ENCODE measurements around the gene AFF3.

AFF3 gene

DNA sequence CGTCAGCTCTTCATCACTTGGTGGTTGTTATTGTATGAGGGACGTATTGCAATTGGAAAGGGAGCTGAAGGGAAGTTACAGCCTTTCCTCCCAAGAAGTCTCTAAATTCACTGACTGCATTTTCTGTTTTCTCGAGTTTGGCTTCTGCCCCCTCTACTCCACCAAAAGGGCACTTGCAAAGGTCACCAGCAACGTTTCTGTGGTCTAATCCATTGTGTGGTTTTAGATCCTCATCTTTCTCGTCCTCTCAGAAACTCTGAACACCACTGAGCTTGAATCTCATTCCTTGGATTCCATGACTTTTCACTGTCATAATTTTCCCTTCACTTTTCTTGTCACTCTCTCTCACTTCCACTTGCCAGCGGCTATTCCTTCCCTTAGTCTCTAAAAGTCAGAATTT, 308.0 kb downstream of the AFF3 start:
- intact Hi-C loops (cut with DNase I), result no loop called here
- no peak for DNase-seq

DNA sequence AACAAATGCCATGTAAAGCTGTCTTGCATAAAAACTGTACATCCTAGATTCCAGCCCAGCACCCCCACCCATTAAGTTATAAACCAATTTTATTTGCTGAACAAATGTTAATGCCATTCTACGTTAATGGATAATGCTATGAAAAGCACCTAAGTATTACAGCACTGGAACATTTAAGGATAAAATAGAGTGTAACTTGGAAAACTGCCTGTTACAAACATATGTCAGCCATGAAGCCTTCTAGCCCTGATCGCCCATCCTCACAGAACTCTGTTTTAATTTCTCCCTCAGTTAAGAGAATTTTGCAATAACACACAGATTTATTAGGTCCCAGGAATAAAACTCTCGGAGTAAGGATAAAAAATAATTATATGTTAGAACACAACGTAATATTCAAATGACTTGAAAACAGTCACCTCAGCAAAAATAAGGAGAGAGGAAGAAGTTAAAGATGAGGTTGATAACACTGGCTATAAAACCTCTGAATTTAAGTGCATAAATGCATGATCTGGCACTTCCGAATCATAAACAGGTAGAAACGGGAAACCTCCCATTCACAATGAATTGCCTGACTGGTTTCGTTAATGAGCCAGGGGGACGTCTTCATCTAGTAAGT, 308.7 kb downstream of the AFF3 start:
- DNase-seq, result no peak
- intact Hi-C loops (cut with DNase I), result no loop called here

DNA sequence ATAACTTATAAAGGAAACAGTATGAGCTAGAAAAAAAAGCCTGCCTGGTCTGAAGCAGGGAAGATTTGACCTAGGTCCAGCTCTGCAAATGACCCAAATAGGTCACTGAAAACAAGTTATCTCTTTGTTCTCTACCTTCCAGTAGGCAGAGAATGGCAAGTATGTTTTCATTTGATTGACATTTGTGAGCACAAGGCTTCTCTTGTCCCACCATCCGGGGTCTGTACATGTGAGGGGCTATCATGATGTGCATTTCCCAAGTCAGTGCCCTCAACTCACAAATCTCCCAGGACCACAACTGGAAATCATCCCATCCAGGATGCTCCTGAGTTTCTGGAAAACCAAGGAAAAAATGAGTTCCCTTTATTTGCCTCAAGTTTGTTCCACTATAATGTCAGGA, 309.5 kb downstream of the AFF3 start:
- DNase-seq, result no peak
- intact Hi-C loops (cut with DNase I), result no loop called here

DNA sequence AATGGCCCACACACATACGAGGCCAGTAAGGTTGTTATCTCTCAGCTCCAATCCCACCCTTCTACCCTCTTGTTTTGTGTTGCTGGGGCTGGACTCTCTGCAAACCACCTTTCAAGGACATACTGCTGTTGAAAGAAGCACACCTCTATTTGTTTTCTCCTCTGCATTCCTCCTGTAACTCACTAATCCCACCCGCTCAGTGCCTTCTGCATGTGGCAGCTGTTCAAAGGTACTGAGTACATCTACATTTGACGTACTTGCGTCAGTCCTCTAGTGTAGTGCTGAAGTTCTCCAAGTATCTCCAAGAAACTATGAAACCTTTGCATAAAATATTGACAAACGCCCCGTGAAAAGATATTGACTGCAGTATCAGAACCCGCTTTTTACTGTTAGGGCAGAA, 310.6 kb downstream of the AFF3 start:
- intact Hi-C loops (cut with DNase I), result no loop called here

DNA sequence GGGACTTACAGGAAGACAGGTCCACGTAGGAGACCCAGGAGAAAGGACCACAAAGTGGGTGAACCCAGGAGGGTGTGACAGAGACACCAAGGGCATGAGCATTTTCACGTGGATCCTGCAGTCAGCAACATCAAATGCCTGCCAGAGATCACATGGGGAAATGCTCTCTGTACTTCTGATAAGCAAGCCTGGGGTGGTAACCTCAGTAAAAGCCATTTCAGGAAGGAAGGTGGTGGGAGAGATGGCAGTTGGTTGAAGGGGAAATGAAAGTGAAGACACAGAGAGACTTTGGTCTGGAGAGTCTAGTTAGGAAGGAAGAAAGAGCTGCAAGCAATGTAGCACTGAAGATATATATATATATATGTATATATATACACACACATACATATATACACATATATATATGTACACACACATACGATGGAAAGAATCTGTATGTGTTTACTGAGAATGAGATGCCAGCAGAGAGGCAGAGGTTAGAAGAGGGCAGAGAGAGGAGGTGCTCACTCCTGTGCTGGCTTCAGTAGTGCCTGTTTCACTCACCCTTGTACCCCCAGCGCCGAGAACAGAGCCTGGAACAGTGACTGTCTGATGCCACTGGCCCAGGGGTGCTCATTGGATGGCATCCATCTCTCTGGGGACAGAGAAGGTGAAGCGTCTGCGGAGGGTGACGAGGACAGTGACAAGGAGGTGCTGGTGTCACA, 314.9 kb downstream of the AFF3 start:
- DNase-seq, result peak in 12 of 42 donors; percentile 5 to 44 (median 14)
- intact Hi-C loops (cut with DNase I), result no loop called here

More for the DNA sequence above, 310.6 kb downstream of the AFF3 start:
- DNase-seq, result no peak

DNA sequence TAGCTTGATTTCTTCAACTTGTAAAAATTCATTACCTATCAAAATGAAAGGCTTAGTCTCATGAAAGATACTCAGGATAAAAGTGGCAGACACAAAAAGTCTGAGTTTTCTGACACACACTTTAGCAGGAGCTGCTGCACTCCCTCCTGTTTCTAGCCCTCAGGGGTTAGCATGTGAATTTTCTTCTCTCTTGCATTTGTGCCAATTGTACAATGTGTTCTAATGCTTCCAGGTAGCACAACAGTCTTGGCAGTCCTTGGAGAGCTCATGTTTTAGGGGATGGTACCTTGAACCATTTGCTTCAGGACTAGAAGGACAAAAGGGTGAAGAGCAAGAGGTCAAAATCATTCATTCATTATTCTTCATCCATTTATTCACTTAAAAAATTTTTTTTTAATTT, 316.8 kb downstream of the AFF3 start:
- DNase-seq, result no peak
- intact Hi-C loops (cut with DNase I), result no loop called here

DNA sequence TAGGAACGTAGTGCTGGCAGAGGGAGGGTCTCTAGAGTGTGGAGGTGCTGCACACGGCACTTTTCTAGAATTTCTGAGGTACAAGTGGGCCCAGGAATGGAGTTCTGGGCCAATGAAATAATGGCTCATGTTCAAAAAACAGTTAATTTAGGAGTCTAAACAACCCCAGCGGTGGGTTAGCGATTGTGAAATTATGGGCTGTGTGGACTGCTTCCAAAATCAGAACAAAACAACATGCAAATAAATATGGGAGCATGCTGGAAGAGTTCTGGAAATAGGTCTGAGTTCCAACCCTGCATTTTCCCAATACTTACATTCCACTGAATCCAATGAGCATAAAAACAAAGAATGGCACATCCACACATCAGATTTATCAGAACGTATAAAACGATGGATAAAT, 317.6 kb downstream of the AFF3 start:
- intact Hi-C loops (cut with DNase I), result no loop called here

DNA sequence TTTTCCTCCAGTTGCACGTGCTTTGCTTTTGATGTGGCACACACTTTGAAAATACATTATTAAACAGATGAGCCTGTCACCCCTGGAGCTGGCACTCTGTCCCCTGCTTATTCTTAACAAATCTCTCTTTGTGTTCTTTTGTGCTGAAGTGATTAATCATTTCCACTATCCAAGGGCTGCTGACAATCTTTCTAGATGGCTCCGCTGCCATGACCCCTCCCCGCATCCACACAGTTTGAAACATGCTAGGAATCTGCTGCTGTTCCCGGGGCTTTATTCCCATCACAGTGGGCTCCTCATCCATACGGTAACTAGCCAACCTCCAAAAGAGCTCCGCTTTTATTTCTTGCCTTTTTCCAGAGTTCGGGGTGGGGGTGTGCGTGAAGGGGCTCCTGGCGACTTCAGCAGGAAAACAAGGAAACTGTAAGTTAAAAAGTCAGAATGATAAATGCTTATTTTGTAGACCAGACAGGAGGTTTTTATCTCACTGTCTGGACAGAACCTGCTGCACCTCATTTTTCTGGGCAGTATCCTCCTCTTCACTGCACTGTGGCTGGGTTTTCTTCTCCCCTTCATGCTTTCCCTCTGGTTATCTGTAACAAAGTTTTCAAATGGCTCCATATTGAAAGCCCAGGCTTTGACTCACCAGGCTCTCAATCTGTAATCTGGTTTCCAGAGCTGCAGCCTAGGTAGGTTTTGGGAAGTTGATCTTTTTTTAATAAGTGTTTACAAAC, 319.7 kb downstream of the AFF3 start:
- intact Hi-C loops (cut with DNase I), result no loop called here
- DNase-seq, result no peak

More for the DNA sequence above, 317.6 kb downstream of the AFF3 start:
- no peak for DNase-seq

DNA sequence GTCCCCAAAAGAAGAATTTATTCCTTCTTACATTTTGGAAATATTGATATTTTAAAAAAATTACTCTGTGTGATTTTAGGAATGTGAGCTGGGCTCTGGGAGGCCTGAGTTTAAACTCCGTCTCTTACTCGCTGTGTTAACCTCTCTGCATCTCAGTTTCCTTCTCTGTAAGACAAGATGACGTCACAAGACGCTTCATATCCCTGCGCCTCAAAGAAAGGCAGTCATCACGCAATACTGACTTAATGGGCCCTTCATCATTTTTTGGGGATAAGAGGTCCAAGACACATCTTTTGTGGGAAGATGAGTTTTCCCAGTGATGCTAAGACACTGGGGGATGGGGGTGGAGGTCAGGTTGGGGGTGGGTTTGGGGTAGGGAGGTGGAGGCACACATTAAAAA, 320.4 kb downstream of the AFF3 start:
- intact Hi-C loops (cut with DNase I), result no loop called here
- DNase-seq, result no peak

DNA sequence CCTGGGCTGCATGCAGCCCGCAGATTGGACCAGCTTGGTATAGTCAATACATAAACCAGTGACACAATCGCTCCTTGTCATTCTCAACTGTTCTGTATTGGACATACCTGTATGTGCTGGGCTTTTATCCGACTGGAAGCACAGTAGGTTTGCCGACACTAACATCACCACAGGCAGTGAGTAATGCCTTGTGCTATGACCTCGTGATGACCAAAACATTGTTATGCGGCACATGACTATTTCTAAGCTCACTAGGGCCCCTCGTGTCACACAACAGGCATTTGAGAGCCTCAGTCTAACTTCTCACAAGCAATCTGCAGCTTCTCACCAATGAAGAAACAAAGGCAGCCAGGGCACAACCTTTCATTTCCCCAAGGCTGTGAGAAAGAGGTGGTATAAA, 320.8 kb downstream of the AFF3 start:
- intact Hi-C loops (cut with DNase I), result no loop called here
- DNase-seq, result no peak

DNA sequence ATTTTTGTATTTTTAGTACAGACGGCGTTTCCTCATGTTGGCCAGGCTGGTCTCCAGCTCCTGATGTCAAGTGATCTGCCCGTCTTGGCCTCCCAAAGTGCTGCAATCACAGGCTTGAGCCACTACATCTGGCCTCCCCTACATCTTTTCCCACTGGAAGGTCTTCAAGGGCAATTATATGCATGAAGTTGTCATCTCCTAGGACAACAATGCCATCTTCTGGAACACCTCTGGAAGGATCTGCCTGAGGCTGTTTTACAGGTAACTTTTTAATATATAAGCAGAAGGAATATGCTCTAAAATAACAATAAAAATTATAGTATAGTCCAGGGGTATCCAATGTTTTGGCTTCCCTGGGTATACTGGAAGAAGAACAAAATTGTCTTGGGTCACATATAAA, 321.4 kb downstream of the AFF3 start:
- no peak for DNase-seq
- intact Hi-C loops (cut with DNase I), result no loop called here

DNA sequence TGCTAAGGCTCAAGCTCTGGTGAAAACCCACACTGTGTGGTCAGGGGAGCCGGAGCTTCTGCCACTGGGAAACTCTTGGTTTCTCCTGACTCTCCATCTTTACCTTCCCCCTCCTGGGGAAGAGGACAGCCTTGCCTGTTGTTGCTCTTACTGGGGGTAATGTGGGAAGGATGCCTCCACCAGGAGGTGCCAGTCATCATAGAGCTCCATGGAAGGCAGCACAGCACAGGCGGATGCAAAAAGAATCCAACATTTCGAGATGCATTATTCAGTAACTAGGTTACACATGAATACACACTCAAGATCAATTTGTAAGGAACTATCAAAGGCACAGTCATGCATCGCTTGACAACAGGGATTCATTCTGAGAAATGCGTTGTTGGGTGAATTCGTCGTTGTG, 322.6 kb downstream of the AFF3 start:
- intact Hi-C loops (cut with DNase I), result no loop called here
- DNase-seq, result no peak

DNA sequence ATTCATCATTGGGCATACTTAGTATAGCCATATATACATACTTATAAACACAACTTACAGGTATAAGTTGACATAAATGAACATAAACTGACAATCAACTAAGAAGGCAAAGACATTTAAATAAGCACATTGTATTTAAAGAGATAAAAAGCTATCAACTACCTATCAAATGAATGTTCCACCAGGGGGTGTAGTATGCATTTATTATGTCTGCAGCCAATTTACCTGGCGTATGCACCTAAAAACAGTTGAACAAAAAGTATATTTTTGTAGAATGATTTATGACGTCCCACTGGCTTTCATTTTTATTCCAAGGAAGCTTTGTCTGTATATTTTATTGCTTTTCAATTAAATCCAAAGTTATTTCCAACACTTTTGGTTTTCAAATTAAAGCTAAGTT, 323.5 kb downstream of the AFF3 start:
- intact Hi-C loops (cut with DNase I), result no loop called here

DNA sequence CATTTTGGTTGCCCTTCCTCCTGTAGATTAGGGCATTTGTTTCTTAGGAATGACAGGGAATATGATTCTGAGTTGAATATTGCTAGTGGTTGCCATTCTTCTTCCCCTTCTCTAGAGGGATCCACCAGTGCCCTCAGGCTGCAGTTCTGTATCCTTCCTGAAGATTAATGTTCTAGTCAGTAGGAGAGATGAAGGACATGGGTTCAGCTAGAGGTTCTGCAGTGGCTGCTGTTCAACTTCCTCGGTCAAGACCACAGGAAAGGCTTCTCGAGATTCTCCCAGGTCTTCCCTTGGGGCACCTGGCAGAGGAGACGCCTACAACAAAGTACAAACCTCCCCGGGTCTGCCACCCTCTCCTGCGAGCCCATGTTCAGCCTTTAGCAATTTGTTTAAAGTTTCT, 325.5 kb downstream of the AFF3 start:
- intact Hi-C loops (cut with DNase I), result no loop called here
- DNase-seq, result no peak

More for the DNA sequence above, 323.5 kb downstream of the AFF3 start:
- no peak for DNase-seq

DNA sequence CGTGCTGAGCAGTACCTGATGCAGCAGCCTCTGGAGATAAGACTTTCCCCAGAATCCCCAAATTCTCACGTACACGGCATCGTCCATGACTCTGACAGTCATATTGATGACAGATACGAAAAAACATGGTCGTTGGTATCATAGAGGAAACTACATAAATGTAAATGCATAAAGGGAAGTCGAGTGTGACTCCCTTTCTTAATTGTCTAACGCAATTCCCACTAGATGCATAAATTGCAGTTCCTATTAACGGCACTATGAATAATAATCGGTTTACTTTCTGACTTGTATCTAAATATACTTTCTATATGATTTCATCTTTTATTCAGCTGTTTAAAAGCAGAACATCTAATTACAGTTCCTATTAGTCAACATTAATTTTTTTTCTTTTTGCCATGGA, 330.0 kb downstream of the AFF3 start:
- intact Hi-C loops (cut with DNase I), result no loop called here
- no peak for DNase-seq

DNA sequence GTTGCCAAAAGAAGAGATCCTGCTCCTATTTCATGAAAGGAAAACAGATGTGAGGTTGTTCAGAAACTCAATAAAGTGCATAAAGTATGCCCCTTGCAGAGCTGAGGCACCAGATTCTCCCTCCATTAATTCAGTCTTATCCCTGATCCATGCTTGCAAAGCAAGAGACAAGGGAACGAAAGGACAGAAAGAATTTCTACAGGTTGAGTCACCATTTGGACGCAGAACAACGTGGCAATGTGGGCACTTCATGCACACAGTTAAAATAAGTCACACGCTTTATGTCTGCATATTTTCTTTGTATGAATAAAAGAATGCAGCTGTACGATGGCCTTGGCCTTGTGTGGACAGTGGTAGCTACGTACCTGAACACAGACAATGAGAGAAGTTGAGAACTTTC, 330.8 kb downstream of the AFF3 start:
- intact Hi-C loops (cut with DNase I), result no loop called here

DNA sequence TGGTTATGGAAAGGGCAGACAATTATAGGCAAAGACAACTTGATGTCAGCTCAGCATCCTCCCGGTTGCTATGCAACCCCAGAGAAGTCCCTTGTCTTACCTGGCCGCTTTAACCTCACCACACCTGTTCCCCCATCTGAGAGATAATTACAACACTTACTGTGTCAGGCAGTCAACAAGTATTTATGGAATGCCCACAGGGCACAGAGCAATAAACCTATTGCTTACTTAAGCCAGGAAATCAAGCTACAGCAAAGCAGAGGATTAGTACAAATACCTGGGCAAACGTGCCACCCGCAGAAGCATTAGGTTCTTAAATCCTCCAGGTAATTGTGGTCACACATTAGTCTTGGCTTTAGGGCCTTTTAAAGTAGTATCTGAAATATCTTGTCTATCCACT, 332.2 kb downstream of the AFF3 start:
- DNase-seq, result no peak
- intact Hi-C loops (cut with DNase I), result no loop called here

More for the DNA sequence above, 330.8 kb downstream of the AFF3 start:
- no peak for DNase-seq

DNA sequence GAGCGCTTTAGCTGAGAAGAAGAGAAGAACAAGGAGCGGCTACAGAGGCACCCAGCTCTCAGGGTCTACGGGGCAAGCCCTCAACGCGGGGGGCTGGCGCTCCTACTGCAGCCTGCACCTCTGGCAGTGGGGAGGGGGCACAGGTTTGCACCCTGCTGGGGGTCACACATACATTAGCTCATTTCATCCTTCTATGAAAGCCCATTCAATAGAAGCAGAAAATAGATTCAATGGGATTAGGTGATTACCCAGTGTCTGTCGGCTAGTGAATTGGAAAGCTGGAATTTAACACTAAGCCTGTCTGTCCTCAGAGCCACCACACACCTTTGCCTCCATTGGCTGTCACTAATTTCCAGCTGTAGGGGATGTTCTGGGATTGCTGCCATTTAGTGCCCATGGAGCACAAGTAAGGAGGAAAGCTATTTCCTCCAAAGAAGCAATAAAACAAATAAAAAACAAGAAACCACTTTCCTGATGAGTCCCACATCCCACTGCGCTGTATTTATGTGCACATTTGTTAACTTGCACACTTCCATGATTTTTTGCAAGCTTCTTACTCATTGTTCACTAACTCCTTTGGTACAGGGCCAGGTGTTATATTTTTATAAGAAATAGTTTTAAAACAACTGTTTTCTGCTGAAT, 333.0 kb downstream of the AFF3 start:
- intact Hi-C loops (cut with DNase I), result no loop called here

DNA sequence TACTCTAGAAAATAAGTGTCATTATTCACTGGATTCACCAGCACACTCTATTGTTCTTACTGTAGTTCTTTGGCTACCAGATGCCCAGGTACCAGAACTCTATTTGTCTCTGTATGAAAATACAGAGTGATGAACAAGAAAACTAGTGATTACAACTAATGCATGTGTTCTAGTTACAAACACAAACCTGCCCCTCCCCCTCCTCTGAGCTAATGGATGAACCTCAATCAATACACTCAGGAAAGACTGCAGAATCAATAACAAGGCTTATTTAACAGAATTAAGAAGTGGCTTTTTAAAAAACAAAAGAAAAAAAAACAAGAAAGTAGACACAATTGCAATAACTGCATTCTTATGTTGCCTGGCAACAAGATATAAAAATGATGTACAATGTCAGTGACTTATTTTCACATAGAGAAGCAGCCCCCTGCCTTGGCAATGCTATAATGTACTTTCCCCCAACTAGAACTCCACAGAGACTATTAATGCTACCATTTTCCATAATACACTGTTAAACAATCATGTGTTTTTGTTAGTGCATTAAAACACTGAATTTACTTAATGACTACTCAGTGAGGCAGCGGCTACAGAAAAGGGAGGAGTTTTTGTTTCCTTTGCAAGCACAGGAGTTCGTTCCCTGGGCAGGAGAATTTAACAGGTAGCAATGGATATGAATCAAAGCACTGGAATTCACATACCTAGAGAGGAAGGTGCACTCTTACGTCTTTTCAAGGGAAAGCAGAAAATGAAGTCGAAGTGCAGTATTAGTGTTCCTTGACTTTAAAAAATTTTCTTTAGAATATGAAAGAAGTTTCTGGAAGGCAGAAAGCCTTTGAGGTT, 333.8 kb downstream of the AFF3 start:
- DNase-seq, result no peak
- intact Hi-C loops (cut with DNase I), result no loop called here

More for the DNA sequence above, 333.0 kb downstream of the AFF3 start:
- no peak for DNase-seq
